ENCODE data around the gene DOCK4.

DOCK4 gene

DNA sequence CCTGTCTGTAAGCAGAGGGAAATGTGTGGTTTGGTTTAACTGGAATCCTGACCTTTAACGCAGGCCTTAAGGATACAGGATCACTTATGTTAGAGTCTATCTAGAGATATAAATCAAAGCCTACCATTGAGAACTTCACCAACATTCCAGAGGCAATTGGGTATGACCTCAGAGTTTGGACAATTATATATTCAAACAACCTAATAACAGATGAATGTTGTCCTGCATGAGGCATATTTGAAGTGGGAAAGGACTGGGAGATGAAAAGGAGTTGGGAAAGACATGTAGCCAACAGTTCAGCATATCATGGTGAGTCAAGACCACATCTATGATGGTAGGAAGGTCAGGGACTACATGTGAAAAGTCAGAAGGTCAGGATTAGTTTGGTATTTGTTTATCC lies 274.2 kb downstream of the DOCK4 start:
- H3K36me3 ChIP-seq, result no peaks in the 10 kb centered on the region
- H3K4me3 ChIP-seq (ENCODE audit: low read depth, low read length), result no peak overlapping the region
- H3K9me3 ChIP-seq, result no peaks in the 10 kb centered on the region
- no peaks in the 10 kb centered on the region for H3K27me3 ChIP-seq
- TF ChIP-seq, protein P1, sequence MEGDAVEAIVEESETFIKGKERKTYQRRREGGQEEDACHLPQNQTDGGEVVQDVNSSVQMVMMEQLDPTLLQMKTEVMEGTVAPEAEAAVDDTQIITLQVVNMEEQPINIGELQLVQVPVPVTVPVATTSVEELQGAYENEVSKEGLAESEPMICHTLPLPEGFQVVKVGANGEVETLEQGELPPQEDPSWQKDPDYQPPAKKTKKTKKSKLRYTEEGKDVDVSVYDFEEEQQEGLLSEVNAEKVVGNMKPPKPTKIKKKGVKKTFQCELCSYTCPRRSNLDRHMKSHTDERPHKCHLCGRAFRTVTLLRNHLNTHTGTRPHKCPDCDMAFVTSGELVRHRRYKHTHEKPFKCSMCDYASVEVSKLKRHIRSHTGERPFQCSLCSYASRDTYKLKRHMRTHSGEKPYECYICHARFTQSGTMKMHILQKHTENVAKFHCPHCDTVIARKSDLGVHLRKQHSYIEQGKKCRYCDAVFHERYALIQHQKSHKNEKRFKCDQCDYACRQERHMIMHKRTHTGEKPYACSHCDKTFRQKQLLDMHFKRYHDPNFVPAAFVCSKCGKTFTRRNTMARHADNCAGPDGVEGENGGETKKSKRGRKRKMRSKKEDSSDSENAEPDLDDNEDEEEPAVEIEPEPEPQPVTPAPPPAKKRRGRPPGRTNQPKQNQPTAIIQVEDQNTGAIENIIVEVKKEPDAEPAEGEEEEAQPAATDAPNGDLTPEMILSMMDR (IDR thresholded peaks at IDR 0.05; ENCODE audit: low read depth, low read length), result no peak
- DNase-seq, result no peak
- H3K4me1 ChIP-seq, result no peaks in the 10 kb centered on the region; the same call in 1 of the 2 replicates

DNA sequence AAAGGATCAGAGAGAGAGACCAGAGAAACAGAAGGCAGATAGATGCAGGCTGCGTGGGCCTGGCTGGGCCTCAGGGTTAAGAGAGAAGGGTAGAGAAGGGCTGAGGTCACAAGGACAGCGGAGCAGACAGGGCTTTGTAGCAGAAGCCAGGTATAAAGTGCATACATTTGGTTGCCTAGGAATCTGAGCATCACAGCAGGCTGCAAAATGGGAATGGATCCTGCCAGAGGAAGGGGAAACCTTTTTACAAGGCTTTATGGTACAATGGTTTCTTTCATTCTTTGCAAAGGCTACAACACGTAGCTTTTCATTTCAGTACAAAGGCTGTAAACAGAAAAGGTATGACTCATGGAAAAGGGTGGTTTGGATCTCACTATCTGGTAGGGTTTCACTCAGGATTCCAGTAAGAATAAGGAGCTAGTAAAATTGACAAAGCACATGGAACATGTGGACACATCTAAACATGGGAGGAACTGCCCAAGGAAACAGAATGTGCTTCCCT lies 275.1 kb downstream of the DOCK4 start:
- Histone ChIP-seq H3K9me3 (no peaks in the 10 kb centered on the region), H3K4me1 (no peaks in the 10 kb centered on the region; the same call in 1 of the 2 replicates), H3K4me3 (ENCODE audit: low read depth, low read length) (no peak overlapping the region), H3K36me3 (no peaks in the 10 kb centered on the region), H3K27me3 (no peaks in the 10 kb centered on the region)
- TF ChIP-seq, protein P1 (IDR thresholded peaks at IDR 0.05; ENCODE audit: low read depth, low read length), result no peak
- no peak for DNase-seq

DNA sequence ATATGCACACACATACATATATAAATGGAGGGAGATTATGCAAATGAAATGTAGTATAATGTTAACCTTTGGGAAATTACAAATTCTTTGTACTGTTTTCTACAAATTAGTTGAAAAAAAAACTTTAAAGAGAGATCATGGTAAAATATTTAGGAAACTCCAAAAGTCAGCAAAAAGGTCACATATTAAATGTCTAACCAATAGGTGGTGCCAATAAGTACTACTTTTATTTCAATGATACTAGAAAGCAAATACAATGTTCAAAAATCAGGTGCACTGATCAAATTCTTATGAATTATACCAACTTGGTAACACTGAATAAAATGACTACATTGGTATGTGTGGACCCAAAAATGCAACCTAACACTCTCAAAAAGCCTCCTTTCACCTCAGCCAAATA lies 276.9 kb downstream of the DOCK4 start:
- no peaks in the 10 kb centered on the region for H3K27me3 ChIP-seq
- DNase-seq, result no peak
- no peaks in the 10 kb centered on the region for H3K36me3 ChIP-seq
- TF ChIP-seq, protein P1 (IDR thresholded peaks at IDR 0.05; ENCODE audit: low read depth, low read length), result no peak
- H3K9me3 ChIP-seq, result no peaks in the 10 kb centered on the region
- H3K4me1 ChIP-seq, result no peaks in the 10 kb centered on the region; the same call in 1 of the 2 replicates
- H3K4me3 ChIP-seq (ENCODE audit: low read depth, low read length), result no peak overlapping the region

DNA sequence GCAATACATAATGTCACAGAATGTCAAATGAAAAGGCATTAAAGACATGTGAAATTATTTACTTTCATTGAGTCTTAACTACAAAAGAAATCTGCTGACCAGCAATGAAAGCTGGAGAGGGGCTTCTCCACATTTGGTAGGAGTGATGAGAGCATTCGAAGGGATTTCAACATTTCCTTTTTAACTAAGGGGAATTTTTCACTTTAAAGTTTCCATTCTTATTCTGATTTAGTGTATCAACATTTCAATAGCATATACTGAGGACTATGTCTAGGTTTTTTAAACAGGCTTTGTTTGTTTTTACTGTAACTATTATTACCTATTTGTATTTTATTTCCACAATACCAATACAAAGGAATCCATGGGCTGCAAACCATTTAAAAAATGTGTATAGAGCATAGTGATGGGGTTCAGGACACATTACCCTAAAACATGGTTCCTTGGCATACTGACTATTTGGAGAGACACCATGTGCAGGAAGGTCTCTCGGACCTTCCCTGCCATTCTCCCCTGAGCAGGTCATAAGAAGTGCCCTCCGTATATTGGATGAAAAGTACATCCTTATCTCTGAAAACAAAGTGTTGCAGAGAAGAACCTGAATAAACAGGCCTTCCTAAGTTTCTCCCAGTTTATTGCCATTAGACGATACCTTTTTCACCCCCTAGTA lies 278.7 kb downstream of the DOCK4 start:
- no peak overlapping the region for H3K4me3 ChIP-seq (ENCODE audit: low read depth, low read length)
- TF ChIP-seq, protein P1 (IDR thresholded peaks at IDR 0.05; ENCODE audit: low read depth, low read length), result no peak
- DNase-seq, result no peak
- H3K9me3 ChIP-seq, result no peaks in the 10 kb centered on the region
- no peaks in the 10 kb centered on the region for H3K27me3 ChIP-seq
- H3K4me1 ChIP-seq, result no peaks in the 10 kb centered on the region; the same call in 1 of the 2 replicates
- H3K36me3 ChIP-seq, result no peaks in the 10 kb centered on the region

DNA sequence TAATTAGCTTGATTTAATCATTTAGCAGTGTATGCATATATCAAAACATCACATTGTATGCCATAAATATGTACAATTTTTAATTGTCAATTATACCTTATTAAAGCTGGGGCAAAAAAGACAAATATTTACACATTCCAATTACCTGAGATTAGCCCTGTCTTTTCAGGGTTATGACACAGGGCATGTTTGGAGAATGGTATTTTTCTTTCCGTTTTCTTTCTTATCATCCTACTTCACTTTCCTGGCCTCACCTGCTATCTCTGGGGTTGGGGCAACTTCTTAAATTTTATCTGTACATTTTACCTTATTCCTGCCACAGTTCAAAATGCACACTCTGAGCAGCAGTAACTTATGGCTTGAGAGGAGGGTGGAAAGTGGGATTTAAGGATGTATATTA lies 285.9 kb downstream of the DOCK4 start:
- H3K9me3 ChIP-seq, result no peaks in the 10 kb centered on the region
- no peak for DNase-seq
- H3K36me3 ChIP-seq, result no peaks in the 10 kb centered on the region
- no peaks in the 10 kb centered on the region for H3K27me3 ChIP-seq
- H3K4me1 ChIP-seq, result no peaks in the 10 kb centered on the region
- no peak overlapping the region for H3K4me3 ChIP-seq (ENCODE audit: low read depth, low read length)
- TF ChIP-seq, protein P1 (IDR thresholded peaks at IDR 0.05; ENCODE audit: low read depth, low read length), result no peak

DNA sequence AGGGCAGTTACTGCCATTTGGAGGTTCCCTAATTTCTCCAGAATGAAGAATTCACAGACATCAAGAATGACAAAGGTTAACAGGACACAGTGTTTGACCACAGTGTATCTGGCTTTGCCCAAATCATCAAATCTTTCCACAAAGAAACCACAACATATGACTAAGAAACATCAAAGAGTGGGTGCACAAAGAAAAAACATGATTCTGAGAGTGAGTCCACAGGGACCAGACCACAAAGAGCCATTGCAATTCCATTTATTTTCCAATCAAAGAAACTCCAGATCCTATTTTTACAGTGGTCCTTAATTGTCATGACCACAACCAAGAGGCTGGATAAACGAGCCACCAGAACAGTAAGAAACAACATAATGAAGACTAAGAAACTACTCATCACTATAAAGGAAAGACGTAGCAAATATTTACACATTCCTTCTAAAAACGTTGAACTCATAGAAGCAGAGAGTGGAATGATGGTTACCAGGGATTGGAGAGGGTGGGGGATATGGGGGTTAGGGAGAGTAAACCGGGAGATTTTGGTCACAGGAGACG lies 286.5 kb downstream of the DOCK4 start:
- no peak overlapping the region for H3K4me3 ChIP-seq (ENCODE audit: low read depth, low read length)
- no peak for DNase-seq
- no peaks in the 10 kb centered on the region for H3K9me3 ChIP-seq
- no peaks in the 10 kb centered on the region for H3K4me1 ChIP-seq
- TF ChIP-seq, protein P1 (IDR thresholded peaks at IDR 0.05; ENCODE audit: low read depth, low read length), result no peak
- H3K27me3 ChIP-seq, result no peaks in the 10 kb centered on the region
- H3K36me3 ChIP-seq, result no peaks in the 10 kb centered on the region

Measured in BE2C (cell line).